ENCODE data around the gene MFAP3.
"Not testable (repeated sequence)": the region's sequence is repeated elsewhere in the genome, so short reads cannot be mapped to it uniquely, and the experiment has no call there.

Gene MFAP3

DNA sequence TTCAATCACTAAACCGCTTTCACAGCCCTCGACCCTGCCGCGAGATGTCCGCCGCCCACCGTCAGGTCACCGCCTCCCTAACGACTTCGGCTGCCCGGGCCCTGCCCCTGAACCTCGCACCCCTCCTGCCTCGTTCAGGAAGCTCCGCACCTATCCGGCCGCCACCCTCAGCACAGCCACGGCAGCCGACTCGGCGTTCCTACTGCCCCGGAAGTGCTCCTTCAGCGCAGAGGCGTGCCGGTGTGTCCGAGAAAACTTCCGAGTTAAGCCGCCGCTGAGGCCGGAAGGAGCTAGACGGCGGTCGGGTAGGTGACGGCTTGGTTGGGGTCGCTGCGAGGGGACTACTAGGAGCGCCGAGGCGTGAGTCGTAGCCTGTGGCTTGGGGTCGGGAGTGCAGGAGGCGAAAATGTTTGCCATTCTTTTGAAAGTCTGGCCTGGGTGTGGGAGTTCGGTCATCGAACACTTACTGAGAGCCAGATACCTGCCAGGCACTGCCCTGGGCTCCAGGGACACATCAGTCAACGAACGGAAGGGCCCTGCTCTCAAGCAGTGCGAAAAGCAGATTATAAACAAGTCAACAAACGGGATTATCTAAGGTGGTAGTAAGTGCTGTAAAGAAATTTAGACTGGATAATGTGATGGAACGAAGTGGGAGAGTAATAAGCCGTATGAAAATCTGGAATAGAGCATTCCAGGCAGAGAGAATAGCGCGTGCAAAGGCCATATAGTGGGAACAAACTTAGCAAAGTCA is at the start of gene MFAP3, which contains the start of gene FAM114A2:
Gene MFAP3 (plus strand): TSS at position 261 of the 751 bp plus-strand sequence. CDS start 10,756 bp downstream, outside the sequence.
Gene FAM114A2 (minus strand): TSS at position 204 of the 751 bp plus-strand sequence. CDS start 3,957 bp downstream, outside the sequence.
- DNase-seq (ENCODE audit: low read depth in 1 of 2, low spot score in 1 of 2): peak; percentile 73 to 87

GRCh38 chr5:153991168-153991567 is 47.6 kb upstream of the MFAP3 start:
- no peak for DNase-seq (ENCODE audit: low read depth in 1 of 2, low spot score in 1 of 2)

- DNase-seq (ENCODE audit: low read depth in 1 of 2, low spot score in 1 of 2): no peak
Observed at GRCh38 chr5:153998010-153998409, 40.8 kb upstream of the MFAP3 start.

DNA sequence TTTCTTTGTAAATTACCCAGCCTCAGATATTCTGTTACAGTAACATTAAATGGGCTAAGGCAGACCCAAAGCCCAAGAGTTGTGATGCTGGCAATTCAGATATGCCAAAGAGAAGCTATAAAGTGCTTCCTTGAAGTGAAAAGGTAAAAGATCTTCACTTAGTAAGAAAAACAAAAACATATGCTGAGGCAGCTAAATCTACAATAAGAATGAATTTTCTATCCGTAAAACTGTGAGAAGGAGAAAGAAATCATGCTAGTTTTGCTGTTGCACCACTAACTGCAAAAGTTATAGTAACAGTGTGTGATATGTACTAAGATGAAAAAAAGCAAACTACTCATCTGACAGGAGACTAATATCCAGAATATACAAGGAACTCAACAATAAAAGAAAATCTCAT is 40.0 kb upstream of the MFAP3 start:
- DNase-seq (ENCODE audit: low read depth in 1 of 2, low spot score in 1 of 2): no peak

DNA sequence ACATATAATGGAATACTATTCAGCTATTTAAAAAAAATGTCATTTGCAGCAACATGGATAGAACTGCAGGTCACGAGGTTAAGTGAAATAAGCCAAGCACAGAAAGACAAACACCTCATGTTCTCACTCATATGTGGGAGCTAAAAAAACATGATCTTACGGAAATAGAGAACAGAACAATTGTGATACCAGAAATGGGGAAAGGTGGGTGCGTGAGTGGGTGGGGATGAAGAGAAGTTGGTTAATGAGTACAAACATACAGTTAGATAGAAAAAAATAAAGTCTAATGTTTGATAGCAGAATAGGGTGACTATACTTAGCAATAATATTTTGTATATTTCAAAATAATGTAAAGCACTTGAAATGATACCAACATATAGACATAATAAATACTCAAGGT is 38.8 kb upstream of the MFAP3 start:
- DNase-seq (ENCODE audit: low read depth in 1 of 2, low spot score in 1 of 2): no peak

DNA sequence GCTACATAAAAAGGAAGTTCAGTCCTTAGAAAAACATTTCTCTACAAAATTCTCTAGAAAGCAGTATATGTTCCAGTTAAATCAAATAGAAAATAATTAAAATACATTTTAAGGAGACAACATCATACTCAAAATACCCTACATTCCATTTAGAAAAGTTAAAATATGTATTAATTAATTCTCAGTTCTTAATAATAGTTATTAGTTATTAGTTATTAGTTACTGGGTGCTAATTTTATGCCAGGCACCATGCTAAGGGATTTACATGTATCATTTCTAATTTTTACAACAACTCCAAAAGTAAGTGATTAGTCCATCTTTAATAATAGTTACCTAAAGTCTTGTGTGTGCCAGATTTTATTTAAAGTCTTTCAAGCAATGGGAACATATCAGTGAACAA is 38.1 kb upstream of the MFAP3 start:
- DNase-seq (ENCODE audit: low read depth in 1 of 2, low spot score in 1 of 2): no peak

GRCh38 chr5:154002093-154002492 is 36.7 kb upstream of the MFAP3 start:
- DNase-seq (ENCODE audit: low read depth in 1 of 2, low spot score in 1 of 2): no peak

- no peak for DNase-seq (ENCODE audit: low read depth in 1 of 2, low spot score in 1 of 2)
Observed at GRCh38 chr5:154002511-154003020, 36.2 kb upstream of the MFAP3 start.

GRCh38 chr5:154005648-154006047 is 33.1 kb upstream of the MFAP3 start:
- DNase-seq (ENCODE audit: low read depth in 1 of 2, low spot score in 1 of 2): no peak

GRCh38 chr5:154010660-154011059 is 28.1 kb upstream of the MFAP3 start:
- no peak for DNase-seq (ENCODE audit: low read depth in 1 of 2, low spot score in 1 of 2)

DNA sequence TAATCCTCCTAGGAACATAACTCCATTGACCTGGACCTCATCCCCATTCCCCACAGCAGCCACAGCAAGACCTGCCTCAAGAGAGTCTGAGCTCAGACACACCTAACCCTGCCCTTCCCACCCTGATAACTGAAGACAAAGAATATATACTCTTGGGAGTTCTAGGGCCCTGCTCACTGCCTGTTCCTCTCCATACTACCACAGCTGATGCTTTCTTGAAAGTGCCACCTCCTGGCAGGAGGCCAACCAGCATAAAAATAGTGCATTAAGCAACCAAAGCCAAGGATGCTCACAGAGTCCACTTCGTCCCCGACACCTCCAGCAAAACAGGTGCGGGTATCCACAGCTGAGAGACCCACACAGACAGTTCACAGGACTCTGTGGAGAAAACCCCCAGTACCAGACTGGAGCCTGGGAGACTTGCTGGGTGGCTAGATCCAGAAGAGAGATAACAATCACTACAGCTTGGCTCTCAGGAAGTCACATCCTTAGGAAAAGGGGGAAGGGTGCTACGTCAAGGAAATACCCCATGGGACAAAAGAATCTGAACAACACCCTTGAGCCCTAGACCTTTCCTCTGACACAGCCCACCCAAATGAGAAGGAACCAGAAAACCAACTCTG is 23.6 kb upstream of the MFAP3 start:
- DNase-seq (ENCODE audit: low read depth in 1 of 2, low spot score in 1 of 2): no peak

DNA sequence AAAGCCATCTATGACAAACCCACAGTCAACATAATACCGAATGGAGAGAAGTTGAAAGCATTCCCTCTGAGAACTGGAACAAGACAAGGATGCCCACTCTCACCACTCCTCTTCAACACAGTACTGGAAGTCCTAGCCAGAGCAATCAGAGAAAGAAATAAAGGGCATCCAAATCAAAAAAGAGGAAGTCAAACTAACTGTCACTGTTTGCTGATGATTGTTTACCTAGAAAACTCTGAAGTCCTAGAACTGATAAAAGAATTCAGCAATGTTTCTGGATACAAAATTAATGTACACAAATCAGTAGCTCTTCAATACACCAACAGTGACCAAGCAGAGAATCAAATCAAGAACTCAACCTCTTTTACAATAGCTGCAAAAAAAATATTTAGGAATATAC is 19.8 kb upstream of the MFAP3 start:
- not testable (repeated sequence) for DNase-seq (ENCODE audit: low read depth in 1 of 2, low spot score in 1 of 2)

DNA sequence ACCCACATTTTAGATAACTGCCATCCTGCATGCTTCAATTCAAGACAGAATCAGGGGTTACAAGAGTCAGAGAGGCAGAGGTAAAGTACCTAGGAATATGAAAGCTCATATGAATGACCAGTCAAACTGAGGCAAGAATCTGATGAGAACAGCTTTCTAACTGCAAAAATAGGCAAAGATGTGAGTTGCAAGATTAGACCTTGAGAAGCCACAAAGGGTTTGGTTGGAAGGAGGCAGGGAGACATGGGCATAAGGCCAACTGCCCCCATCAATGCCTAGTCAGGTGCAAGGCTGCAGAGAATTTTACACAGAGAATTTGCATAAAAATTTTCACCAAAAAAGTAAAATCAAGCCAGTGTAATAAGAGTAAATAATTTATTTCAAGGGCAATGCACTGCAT is 12.8 kb upstream of the MFAP3 start:
- no peak for DNase-seq (ENCODE audit: low read depth in 1 of 2, low spot score in 1 of 2)

DNA sequence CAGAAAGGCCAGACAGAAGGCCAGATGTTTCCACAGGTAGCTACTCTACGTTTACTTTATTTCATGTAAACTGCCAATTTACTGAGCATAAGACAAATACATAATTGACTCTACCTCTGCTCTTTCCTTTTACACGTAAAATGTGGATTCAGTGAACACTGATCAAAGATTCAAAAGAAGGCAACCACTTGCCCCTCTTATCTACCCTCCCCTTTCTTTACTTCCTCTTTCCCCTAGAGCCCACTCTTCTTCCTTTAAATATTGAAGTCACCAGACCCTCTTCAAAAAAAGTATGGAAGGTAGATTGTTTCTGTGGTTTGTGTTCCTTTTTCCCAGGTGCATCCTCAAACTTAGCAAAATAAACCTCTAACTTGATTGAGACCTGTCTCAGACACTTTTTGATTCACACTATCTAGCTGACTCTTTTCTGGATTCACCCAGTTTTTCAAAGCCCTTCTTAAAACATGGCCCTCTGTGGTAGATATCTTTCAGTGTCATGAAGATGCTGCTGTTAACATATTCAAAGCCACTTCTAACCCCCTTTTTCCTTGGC is 6.8 kb upstream of the MFAP3 start:
- no peak for DNase-seq (ENCODE audit: low read depth in 1 of 2, low spot score in 1 of 2)

GRCh38 chr5:154034944-154035343 is 3.8 kb upstream of the MFAP3 start:
- no peak for DNase-seq (ENCODE audit: low read depth in 1 of 2, low spot score in 1 of 2)

DNA sequence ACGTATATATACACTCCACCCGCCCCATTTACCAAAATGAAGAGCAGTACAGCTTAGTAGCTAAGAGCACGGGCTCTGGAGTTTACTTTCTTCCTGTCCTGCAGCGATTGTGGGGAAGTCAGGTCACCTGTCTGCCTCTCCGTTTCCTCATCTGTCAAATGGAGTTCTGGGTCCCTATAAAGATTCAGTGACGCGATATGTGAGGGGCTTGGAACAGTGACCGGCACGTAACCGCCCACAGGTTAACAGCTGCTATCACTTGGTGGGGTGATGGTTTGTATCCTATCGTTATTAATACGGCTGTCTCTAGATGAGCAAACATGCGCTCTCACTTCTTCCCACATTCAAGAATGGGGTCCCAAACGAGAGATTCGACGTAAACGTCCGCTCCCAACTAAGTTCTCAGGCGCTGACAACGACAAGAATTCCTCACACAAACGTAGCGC is 483 bp upstream of the MFAP3 start:
- no peak for DNase-seq (ENCODE audit: low read depth in 1 of 2, low spot score in 1 of 2)

GRCh38 chr5:154039458-154039829 is 677 bp downstream of the MFAP3 start:
- no peak for DNase-seq (ENCODE audit: low read depth in 1 of 2, low spot score in 1 of 2)

DNA sequence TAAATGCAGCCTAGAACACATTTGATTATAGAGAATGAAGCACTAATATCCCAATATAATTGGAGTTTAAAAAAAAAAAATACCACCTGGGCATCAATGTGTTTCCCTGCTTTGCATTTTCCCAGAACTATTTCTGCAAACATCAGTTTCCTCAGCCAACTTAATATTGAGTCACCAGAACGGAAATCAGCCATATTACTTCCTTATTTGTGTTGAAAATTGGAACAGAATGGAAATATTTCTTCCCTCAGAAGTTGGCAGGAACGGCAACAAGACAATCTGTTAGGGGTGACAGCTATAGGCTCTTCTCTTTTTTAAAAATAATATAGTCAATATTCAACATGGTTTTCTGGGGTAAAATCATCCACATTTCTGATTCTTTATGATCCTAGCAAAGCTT is 4.0 kb downstream of the MFAP3 start:
- no peak for DNase-seq (ENCODE audit: low read depth in 1 of 2, low spot score in 1 of 2)

GRCh38 chr5:154044099-154044498 is 5.3 kb downstream of the MFAP3 start:
- no peak for DNase-seq (ENCODE audit: low read depth in 1 of 2, low spot score in 1 of 2)

- DNase-seq (ENCODE audit: low read depth in 1 of 2, low spot score in 1 of 2): no peak
Observed at GRCh38 chr5:154044581-154044980, 5.8 kb downstream of the MFAP3 start.

GRCh38 chr5:154046486-154046885 is 7.7 kb downstream of the MFAP3 start:
- DNase-seq (ENCODE audit: low read depth in 1 of 2, low spot score in 1 of 2): no peak

DNA sequence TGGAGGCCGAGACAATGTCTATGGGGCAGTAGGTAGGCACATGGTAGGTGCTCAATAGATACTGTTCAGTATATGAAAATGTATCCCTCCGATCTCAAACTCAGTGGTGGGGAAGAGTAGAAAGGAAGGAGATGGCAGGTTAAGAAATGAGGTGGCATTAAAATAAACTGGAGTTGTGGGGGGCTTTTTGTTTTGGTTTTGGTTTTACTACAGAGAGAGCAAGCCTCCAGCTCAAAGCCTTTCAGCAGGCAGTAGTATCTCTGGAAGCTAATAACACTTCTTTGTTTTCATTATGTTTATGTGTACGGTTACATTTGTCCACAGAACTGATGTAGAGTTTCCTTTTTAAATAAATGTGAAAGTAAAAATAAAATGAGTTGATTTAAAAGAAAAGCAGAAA is 8.6 kb downstream of the MFAP3 start:
- no peak for DNase-seq (ENCODE audit: low read depth in 1 of 2, low spot score in 1 of 2)
